ENCODE data around the gene CLIC1. TPM values are rescaled to one million over a fixed set of nuclear protein-coding genes. Genes with fewer than 3 reads are reported as not detected.

CLIC1 gene
- total RNA-seq, 1 experiment from 2014 or later: 431 TPM

GRCh38 chr6:31717499-31718222, 18.7 kb downstream of the CLIC1 start:
- DNase-seq (ENCODE audit: low spot score): no peak
- Histone ChIP-seq H3K27ac (ENCODE audit: low read depth, low read length, poor library complexity, severe bottlenecking) (no peak overlapping the region), H3K36me3 (ENCODE audit: insufficient read depth, low read length, poor library complexity, severe bottlenecking) (no peaks in the 10 kb centered on the region), H3K9me3 (ENCODE audit: low read depth, low read length, poor library complexity, severe bottlenecking) (no peaks in the 10 kb centered on the region), H3K4me1 (ENCODE audit: insufficient read depth, low read length, poor library complexity, severe bottlenecking) (no peaks in the 10 kb centered on the region), H3K27me3 (replicated peaks; ENCODE audit: insufficient read depth, low read depth, low read length, poor library complexity) (no peaks in the 10 kb centered on the region), H3K4me3 (ENCODE audit: low read depth, low read length, poor library complexity, severe bottlenecking) (no peak overlapping the region)
- ChIA-PET POLR2A (ENCODE audit: low non-redundant PET) (no interaction called here), CTCF (no interaction called here)
- intact Hi-C loops (cut with micrococcal nuclease; ENCODE audit: unreplicated experiment): no loop called here
- no TSS peak for BruUV-seq (replicated peaks)
- no peak for TF ChIP-seq CTCF (conservative IDR thresholded peaks at IDR 0.05; ENCODE audit: low read depth, low read length)
- TF ChIP-seq EZH2 (IDR thresholded peaks at IDR 0.05; ENCODE audit: borderline replicate concordance, low read depth, low read length, poor library complexity, severe bottlenecking): no peak

- TF ChIP-seq CTCF (conservative IDR thresholded peaks at IDR 0.05; ENCODE audit: low read depth, low read length): no peak
- no peak for TF ChIP-seq EZH2 (IDR thresholded peaks at IDR 0.05; ENCODE audit: borderline replicate concordance, low read depth, low read length, poor library complexity, severe bottlenecking)
- Histone ChIP-seq H3K9me3 (ENCODE audit: low read depth, low read length, poor library complexity, severe bottlenecking) (no peaks in the 10 kb centered on the region), H3K4me3 (ENCODE audit: low read depth, low read length, poor library complexity, severe bottlenecking) (no peak within 1 kb of the TSS), H3K27me3 (replicated peaks; ENCODE audit: insufficient read depth, low read depth, low read length, poor library complexity) (no peaks in the 10 kb centered on the region), H3K4me1 (ENCODE audit: insufficient read depth, low read length, poor library complexity, severe bottlenecking) (no peaks in the 10 kb centered on the region), H3K36me3 (ENCODE audit: insufficient read depth, low read length, poor library complexity, severe bottlenecking) (no peaks in the 10 kb centered on the region), H3K27ac (ENCODE audit: low read depth, low read length, poor library complexity, severe bottlenecking) (no peak within 1 kb of the TSS)
- CTCF ChIA-PET: no interaction called here
- intact Hi-C loops (cut with micrococcal nuclease; ENCODE audit: unreplicated experiment): no loop called here
- BruUV-seq (replicated peaks): no TSS peak
- POLR2A ChIA-PET (ENCODE audit: low non-redundant PET): no interaction called here
- no peak for DNase-seq (ENCODE audit: low spot score)
These were observed 21.0 kb downstream of the CLIC1 start, which contains the start of gene LY6G6D for GRCh38 chr6:31715022-31715958. Gene LY6G6D, plus strand, starts transcription at chr6:31715348. Its CDS starts 8 bp downstream, at chr6:31715356.

GRCh38 chr6:31713991-31714684, 22.2 kb downstream of the CLIC1 start:
- no peaks in the 10 kb centered on the region for H3K36me3 ChIP-seq (ENCODE audit: insufficient read depth, low read length, poor library complexity, severe bottlenecking)

More at GRCh38 chr6:31713991-31714684, 22.2 kb downstream of the CLIC1 start:
- POLR2A ChIA-PET (ENCODE audit: low non-redundant PET): no interaction called here
- Histone ChIP-seq H3K4me3 (ENCODE audit: low read depth, low read length, poor library complexity, severe bottlenecking) (no peak overlapping the region), H3K27ac (ENCODE audit: low read depth, low read length, poor library complexity, severe bottlenecking) (no peak overlapping the region), H3K27me3 (replicated peaks; ENCODE audit: insufficient read depth, low read depth, low read length, poor library complexity) (no peaks in the 10 kb centered on the region), H3K4me1 (ENCODE audit: insufficient read depth, low read length, poor library complexity, severe bottlenecking) (no peaks in the 10 kb centered on the region), H3K9me3 (ENCODE audit: low read depth, low read length, poor library complexity, severe bottlenecking) (no peaks in the 10 kb centered on the region)
- CTCF ChIA-PET: no interaction called here
- BruUV-seq (replicated peaks): no TSS peak
- intact Hi-C loops (cut with micrococcal nuclease; ENCODE audit: unreplicated experiment): no loop called here
- DNase-seq (ENCODE audit: low spot score): no peak
- TF ChIP-seq CTCF (conservative IDR thresholded peaks at IDR 0.05; ENCODE audit: low read depth, low read length) (no peak), EZH2 (IDR thresholded peaks at IDR 0.05; ENCODE audit: borderline replicate concordance, low read depth, low read length, poor library complexity, severe bottlenecking) (no peak)

Measured in A673 (cell line).